C4-2B (cell line): ENCODE data around the gene GDI1.

Experiments
- CTCF ChIP-seq: fragments of 450-650 bp; conservative IDR thresholded peaks from 2 replicates; pipeline ENCODE4 v1.5.1; 2017; ENCODE audit warnings: mild to moderate bottlenecking
- ZFX ChIP-seq: fragments of 450-650 bp; IDR thresholded peaks from 2 replicates; pipeline ENCODE4 v1.6.1; 2017

GRCh38 chrX:154458954-154459778, 22.2 kb downstream of the GDI1 start:
- TF ChIP-seq CTCF: no peak
- no peak for TF ChIP-seq ZFX
